ENCODE measurements around the gene C10orf105. TPM values are rescaled to one million over a fixed set of nuclear protein-coding genes. Genes with fewer than 3 reads are reported as not detected.

The C10orf105 gene
- total and polyA plus RNA-seq, 2 donors from 2014 or later: 0.35 TPM; not detected in 1

DNA sequence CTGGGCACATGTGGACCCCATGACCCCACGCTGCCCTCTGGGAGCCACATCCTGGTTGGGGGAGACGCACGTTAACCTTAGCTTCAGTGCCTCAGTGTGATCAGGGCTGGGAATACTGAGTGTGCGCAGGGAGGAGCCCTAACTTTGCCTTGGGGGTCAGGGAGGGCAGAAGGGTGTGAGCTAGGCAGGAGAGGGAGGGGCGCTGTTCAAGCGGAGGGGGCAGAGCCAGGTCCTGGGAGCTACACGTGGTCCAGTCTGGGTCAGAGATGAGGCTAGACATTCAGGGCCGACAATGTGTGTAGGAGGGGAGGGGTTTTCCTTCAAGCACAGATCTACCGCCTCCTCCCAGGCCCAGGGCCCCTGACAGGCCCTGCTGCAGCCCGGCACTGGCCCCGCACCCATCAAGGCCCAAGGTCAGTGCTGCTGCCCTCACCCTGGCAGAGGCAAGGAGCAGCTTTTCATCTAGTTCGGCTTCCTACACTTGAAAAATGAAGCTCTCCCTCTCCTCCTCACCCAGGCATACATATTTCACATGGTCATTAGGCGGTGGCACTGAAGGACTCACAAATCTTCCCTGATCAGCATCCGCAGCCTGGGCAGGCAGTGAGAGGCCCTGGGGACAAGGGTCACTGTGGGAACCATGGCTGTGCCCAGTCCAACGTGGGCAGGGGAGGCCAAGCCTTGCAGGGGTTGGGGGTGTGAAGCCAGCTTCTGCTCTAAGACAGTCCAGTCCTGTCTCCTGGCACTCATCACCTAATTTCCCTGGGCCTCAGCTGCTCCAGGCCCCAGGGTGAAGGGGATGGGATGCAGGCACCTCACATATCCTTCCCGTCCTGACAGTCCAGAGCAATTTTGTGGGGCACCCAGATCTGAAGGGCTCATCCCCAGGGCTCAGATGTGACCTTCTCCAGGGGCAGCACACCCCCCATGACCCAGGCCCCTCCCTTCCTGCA lies 47.3 kb downstream of the C10orf105 start:
- no peaks in the 10 kb centered on the region for H3K4me1 ChIP-seq (ENCODE audit: control insufficient read depth in 2 of 3, insufficient read depth in 2 of 3, low read depth in 1 of 3, low read length in 3 of 3)
- H3K27ac ChIP-seq (ENCODE audit: low read depth in 2 of 2, low read length in 2 of 2): no peak overlapping the region
- TF ChIP-seq CTCF (IDR thresholded peaks at IDR 0.05; ENCODE audit: borderline replicate concordance, extremely low read depth, insufficient read depth): no peak
- no peak for DNase-seq
- no peaks in the 10 kb centered on the region for H3K27me3 ChIP-seq (ENCODE audit: control insufficient read depth, insufficient read depth, low read length)
- no peak for FAIRE-seq
- no peaks in the 10 kb centered on the region for H3K9me3 ChIP-seq (ENCODE audit: control insufficient read depth in 2 of 3, insufficient read depth in 1 of 3, low read length in 3 of 3)
- no peak overlapping the region for H3K9ac ChIP-seq (ENCODE audit: low read length in 3 of 3)
- intact Hi-C loops (cut with DNase I): no loop called here
- H3K4me3 ChIP-seq (ENCODE audit: low read length in 3 of 3): no peak overlapping the region
- H3K36me3 ChIP-seq (ENCODE audit: control insufficient read depth in 2 of 3, insufficient read depth in 3 of 3, low read length in 3 of 3): no peaks in the 10 kb centered on the region

GRCh38 chr10:71667387-71667752 lies 52.2 kb downstream of the C10orf105 start:
- intact Hi-C loops (cut with DNase I): no loop called here
- Histone ChIP-seq H3K36me3 (ENCODE audit: control insufficient read depth in 2 of 3, insufficient read depth in 3 of 3, low read length in 3 of 3) (no peaks in the 10 kb centered on the region), H3K9ac (ENCODE audit: low read length in 3 of 3) (no peak overlapping the region), H3K4me3 (ENCODE audit: low read length in 3 of 3) (no peak overlapping the region), H3K27ac (ENCODE audit: low read depth in 2 of 2, low read length in 2 of 2) (no peak overlapping the region), H3K27me3 (ENCODE audit: control insufficient read depth, insufficient read depth, low read length) (no peaks in the 10 kb centered on the region), H3K9me3 (ENCODE audit: control insufficient read depth in 2 of 3, insufficient read depth in 1 of 3, low read length in 3 of 3) (no peaks in the 10 kb centered on the region), H3K4me1 (ENCODE audit: control insufficient read depth in 2 of 3, insufficient read depth in 2 of 3, low read depth in 1 of 3, low read length in 3 of 3) (no peaks in the 10 kb centered on the region)
- TF ChIP-seq CTCF (IDR thresholded peaks at IDR 0.05; ENCODE audit: borderline replicate concordance, extremely low read depth, insufficient read depth): no peak
- no peak for DNase-seq
- FAIRE-seq: no peak

- H3K27me3 ChIP-seq (ENCODE audit: control insufficient read depth, insufficient read depth, low read length): no peaks in the 10 kb centered on the region
- intact Hi-C loops (cut with DNase I): no loop called here
- peak in 4 of 5 donors; percentile 87 to 93 (median 90) for DNase-seq
- H3K27ac ChIP-seq (ENCODE audit: low read depth in 2 of 2, low read length in 2 of 2): no peak overlapping the region
- no peaks in the 10 kb centered on the region for H3K36me3 ChIP-seq (ENCODE audit: control insufficient read depth in 2 of 3, insufficient read depth in 3 of 3, low read length in 3 of 3)
- no peaks in the 10 kb centered on the region for H3K9me3 ChIP-seq (ENCODE audit: control insufficient read depth in 2 of 3, insufficient read depth in 1 of 3, low read length in 3 of 3)
- no peak for FAIRE-seq
- no peaks in the 10 kb centered on the region for H3K4me1 ChIP-seq (ENCODE audit: control insufficient read depth in 2 of 3, insufficient read depth in 2 of 3, low read depth in 1 of 3, low read length in 3 of 3)
- no peak for TF ChIP-seq CTCF (IDR thresholded peaks at IDR 0.05; ENCODE audit: borderline replicate concordance, extremely low read depth, insufficient read depth)
- no peak overlapping the region for H3K9ac ChIP-seq (ENCODE audit: low read length in 3 of 3)
- H3K4me3 ChIP-seq (ENCODE audit: low read length in 3 of 3): no peak overlapping the region
Measured at GRCh38 chr10:71666639-71667386, 52.8 kb downstream of the C10orf105 start.
